Endothelial cell of umbilical vein (primary cell): ENCODE results near the gene SLC2A6. TPM values are rescaled to one million over a fixed set of nuclear protein-coding genes. Genes with fewer than 3 reads are reported as not detected.

Experiments used
- BruUV-seq: library from RNA; stranded (reverse); fragments of 400-500 nt; replicated peaks from 2 replicates; lab custom pipeline; 2021; lab: Mats Ljungman, UMichigan
- CTCF ChIA-PET: fragments of 300-600, 350-600 bp; sonication (Branson Sonifier 250); formaldehyde crosslinking; loops from one replicate; lab custom pipeline; 2021; ENCODE audit warnings: antibody characterized with exemption, inconsistent platforms; lab: Charles Lee
- POLR2A ChIA-PET: fragments of 300-600, 350-600 bp; sonication (Branson Sonifier 250); formaldehyde crosslinking; loops from one replicate; lab custom pipeline; 2021; ENCODE audit warnings: antibody characterized with exemption, inconsistent platforms; lab: Charles Lee
- DNase-seq: peaks from one replicate; pipeline ENCODE4 v3.0.0-alpha.2; 2011; ENCODE audit warnings: low read depth, low spot score
- FAIRE-seq: peaks from 2 replicates; lab custom pipeline; 2011; peaks lifted over from hg19 to GRCh38; lab: Jason Lieb, UNC
- H2AFZ ChIP-seq: 2 replicates; pipeline ENCODE4 v1.6.0; 2012; ENCODE audit warnings: low read depth, low read length, control low read depth, inconsistent platforms
- H3K27ac ChIP-seq: 2 replicates; pipeline ENCODE4 v1.5.1; 2011; ENCODE audit warnings: low read depth, mild to moderate bottlenecking, control low read depth, low read length, moderate library complexity; ENCODE audit not compliant: insufficient read depth
- H3K27me3 ChIP-seq, 2 experiments: 2 replicates each; pipeline versions ENCODE4 v1.6.0 to v1.6.1; 2011; ENCODE audit warnings: low read length in 2 of 2, mixed read lengths in 1 of 2; ENCODE audit not compliant: control insufficient read depth in 2 of 2, insufficient read depth in 2 of 2
- H3K36me3 ChIP-seq, 2 experiments: 2 replicates in 1 of 2; 3 replicates in 1 of 2; pipeline ENCODE4 v1.5.1; 2011; ENCODE audit warnings: low read length in 2 of 2, mild to moderate bottlenecking in 1 of 2, moderate library complexity in 1 of 2; ENCODE audit not compliant: control insufficient read depth in 2 of 2, insufficient read depth in 2 of 2; ENCODE audit errors: extremely low read depth in 1 of 2
- H3K4me1 ChIP-seq: 3 replicates; pipeline ENCODE4 v1.5.1; 2011; ENCODE audit warnings: mild to moderate bottlenecking, low read length; ENCODE audit not compliant: control insufficient read depth, insufficient read depth; ENCODE audit errors: extremely low read depth
- H3K4me2 ChIP-seq: 2 replicates; pipeline ENCODE4 v1.6.1; 2011; ENCODE audit warnings: low read length, control low read depth, mixed read lengths; ENCODE audit not compliant: insufficient read depth
- H3K4me3 ChIP-seq, 3 experiments: fragments of 200-600 bp in 1 of 3; sonication (generic), shearing (Covaris generic) in 1 of 3; replicated peaks in 1 of 3; 2 replicates each; pipeline ENCODE4 v1.5.1; 2011 to 2016; ENCODE audit warnings: control low read depth in 3 of 3, low read length in 3 of 3, mild to moderate bottlenecking in 2 of 3, inconsistent platforms in 1 of 3, low read depth in 1 of 3, moderate library complexity in 1 of 3; ENCODE audit not compliant: insufficient read depth in 1 of 3
- H3K79me2 ChIP-seq: 2 replicates; pipeline ENCODE4 v1.6.0; 2012; ENCODE audit warnings: low read length, inconsistent platforms; ENCODE audit not compliant: control insufficient read depth, insufficient read depth
- H3K9ac ChIP-seq: replicated peaks from 2 replicates; pipeline ENCODE3; 2011; ENCODE audit warnings: low read length, control low read depth; ENCODE audit not compliant: insufficient read depth; ENCODE audit errors: extremely low read depth
- H3K9me1 ChIP-seq: replicated peaks from 3 replicates; pipeline ENCODE4 v1.6.0; 2011; ENCODE audit warnings: mild to moderate bottlenecking, low read length; ENCODE audit not compliant: control insufficient read depth, insufficient read depth; ENCODE audit errors: extremely low read depth
- H3K9me3 ChIP-seq: replicated peaks from 2 replicates; pipeline ENCODE4 v1.5.1; 2012; ENCODE audit warnings: low read length, inconsistent platforms; ENCODE audit not compliant: control insufficient read depth, insufficient read depth
- H4K20me1 ChIP-seq: replicated peaks from 2 replicates; pipeline ENCODE3; 2011; ENCODE audit warnings: mild to moderate bottlenecking, low read length; ENCODE audit not compliant: control insufficient read depth, insufficient read depth; ENCODE audit errors: extremely low read depth
- CTCF ChIP-seq, 2 donors: IDR thresholded peaks; 1 replicate in 1 of 2; 2 replicates in 1 of 2; pipeline ENCODE4 v1.5.1; 2011; ENCODE audit warnings: low read length in 2 of 2, mild to moderate bottlenecking in 2 of 2, moderate library complexity in 2 of 2, control low read depth in 1 of 2, inconsistent platforms in 1 of 2, low read depth in 1 of 2; ENCODE audit not compliant: insufficient read depth in 1 of 2; ENCODE audit errors: extremely low read depth in 1 of 2
- EZH2 ChIP-seq: IDR thresholded peaks from 2 replicates; pipeline ENCODE4 v1.6.1; 2012; ENCODE audit warnings: borderline replicate concordance, low read depth, mild to moderate bottlenecking, moderate library complexity, low read length, inconsistent platforms; ENCODE audit not compliant: severe bottlenecking
- FOS ChIP-seq: IDR thresholded peaks from 2 replicates; pipeline ENCODE4 v1.6.1; 2011; ENCODE audit warnings: mild to moderate bottlenecking, low read length, moderate library complexity, borderline replicate concordance; ENCODE audit not compliant: insufficient read depth
- GATA2 ChIP-seq: IDR thresholded peaks from 2 replicates; pipeline ENCODE4 v1.7.0; 2011; ENCODE audit warnings: low read depth, mild to moderate bottlenecking, moderate library complexity, mixed read lengths, low read length; ENCODE audit not compliant: insufficient read length, insufficient read depth
- JUN ChIP-seq: IDR thresholded peaks from 2 replicates; pipeline ENCODE4 v1.6.1; 2011; ENCODE audit warnings: borderline replicate concordance, low read depth; ENCODE audit not compliant: insufficient read length, insufficient read depth
- MYC ChIP-seq: IDR thresholded peaks from one replicate; pipeline ENCODE4 v1.6.1; 2011; ENCODE audit warnings: mild to moderate bottlenecking, low read depth, low read length
- POLR2A ChIP-seq: IDR thresholded peaks from 2 replicates; pipeline ENCODE4 v1.6.1; 2012; ENCODE audit warnings: low read depth, mild to moderate bottlenecking, control low read depth, low read length
- POLR2AphosphoS5 ChIP-seq: IDR thresholded peaks from 2 replicates; pipeline ENCODE4 v1.6.1; 2012; ENCODE audit warnings: low read depth, mild to moderate bottlenecking, control low read depth, low read length, moderate library complexity; ENCODE audit not compliant: insufficient read depth
- dilution Hi-C: fragments of 300-500 bp; cut with MboI; formaldehyde crosslinking; loops from one replicate; pipeline ENCODE4 v1.15.0; 2019; ENCODE audit warnings: low sequenced_read_pairs; ENCODE audit not compliant: extremely low pct_ligation_motif_present
- intact Hi-C: fragments of 100-400 bp; cut with micrococcal nuclease; formaldehyde crosslinking; loops from one replicate; pipeline ENCODE4 v1.10.0; 2022
- polyA plus RNA-seq, 4 experiments: library from polyadenylated mRNA; depleted of rRNA in 3 of 4; stranded (reverse) in 3 of 4; unstranded in 1 of 4; fragments of >200 nt; gene quantifications; 2 replicates each; pipeline versions ENCODE4 v1.2.1 to v1.2.3, GENCODE V29; 2011 to 2012; ENCODE audit warnings: missing spikeins in 1 of 4
- total RNA-seq: library from RNA; stranded (reverse); gene quantifications from 2 replicates; pipeline ENCODE4 v1.2.3, GENCODE V29; 2021
- TF ChIP-seq, protein P1 (sequence below): IDR thresholded peaks from 2 replicates; pipeline ENCODE4 v1.6.1; 2011; ENCODE audit not compliant: insufficient read depth, insufficient read length

Gene SLC2A6
- total and polyA plus RNA-seq, 2 donors (not counting 3 experiments of a cell fraction or from before 2014, with no cell fraction given), result 35.7 to 39.6 TPM

DNA sequence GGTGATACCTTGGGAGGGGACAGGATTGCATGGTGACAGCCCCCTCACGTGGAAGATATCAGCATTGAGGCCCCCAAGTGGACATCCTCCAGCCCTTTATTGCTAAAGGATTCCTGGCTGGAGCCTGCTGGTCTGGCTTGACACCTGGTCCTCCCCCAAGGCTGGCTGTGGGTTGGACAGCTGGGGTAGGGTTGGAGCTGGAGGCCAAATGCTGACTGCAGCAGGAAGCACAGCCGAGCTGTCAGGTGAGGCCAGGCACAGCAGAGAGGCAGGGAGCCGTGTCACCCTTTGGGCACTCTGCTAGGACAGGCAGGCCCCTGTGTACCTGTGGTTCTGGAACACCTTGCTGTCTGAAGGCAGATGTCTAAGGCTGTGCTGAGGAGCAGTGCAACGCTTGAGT lies 16.9 kb downstream of the SLC2A6 start:
- FAIRE-seq, result no peak
- H3K9ac ChIP-seq, result no peak overlapping the region

More for the DNA sequence above, 16.9 kb downstream of the SLC2A6 start:
- ChIA-PET POLR2A (no interaction called here), CTCF (no interaction called here)
- no peak overlapping the region for H3K4me2 ChIP-seq
- H2AFZ ChIP-seq, result no peak overlapping the region
- no peak overlapping the region for H3K4me3 ChIP-seq
- no peak overlapping the region for H3K27ac ChIP-seq
- H3K4me1 ChIP-seq, result peaks cover 9% of the 10 kb centered on the region
- H3K27me3 ChIP-seq, result no peaks in the 10 kb centered on the region
- TF ChIP-seq POLR2A, result no peak
- TF ChIP-seq JUN, result no peak
- no peak for TF ChIP-seq CTCF (IDR thresholded peaks at IDR 0.05; ENCODE audit: extremely low read depth in 1 of 2, insufficient read depth in 1 of 2, low read depth in 1 of 2, low read length in 2 of 2)
- no peak for TF ChIP-seq MYC
- TF ChIP-seq, protein P1, sequence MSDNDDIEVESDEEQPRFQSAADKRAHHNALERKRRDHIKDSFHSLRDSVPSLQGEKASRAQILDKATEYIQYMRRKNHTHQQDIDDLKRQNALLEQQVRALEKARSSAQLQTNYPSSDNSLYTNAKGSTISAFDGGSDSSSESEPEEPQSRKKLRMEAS, result no peak
- TF ChIP-seq EZH2, result no peak
- TF ChIP-seq GATA2, result no peak
- TF ChIP-seq FOS, result no peak
- no peak for TF ChIP-seq POLR2AphosphoS5
- no peaks in the 10 kb centered on the region for H3K9me3 ChIP-seq
- no peak for DNase-seq
- no peaks in the 10 kb centered on the region for H3K36me3 ChIP-seq
- no peaks in the 10 kb centered on the region for H3K79me2 ChIP-seq
- dilution Hi-C loops (no loop called here), intact Hi-C loops (no loop called here)
- no TSS peak for BruUV-seq
- no peaks in the 10 kb centered on the region for H4K20me1 ChIP-seq
- H3K9me1 ChIP-seq, result no peaks in the 10 kb centered on the region
